Measurements from ENCODE around the gene CCDC60.

CCDC60 gene

GRCh38 chr12:119406811-119407210 lies 72.3 kb downstream of the CCDC60 start:
- no peaks in the 10 kb centered on the region for H3K27me3 ChIP-seq (ENCODE audit: insufficient read depth, low read depth, severe bottlenecking)
- no peak for TF ChIP-seq CTCF (IDR thresholded peaks at IDR 0.05; ENCODE audit: low read depth, low read length)

GRCh38 chr12:119409043-119409442 lies 74.5 kb downstream of the CCDC60 start:
- Histone ChIP-seq H3K9me3 (ENCODE audit: severe bottlenecking) (no peaks in the 10 kb centered on the region), H3K27ac (no peak overlapping the region), H3K27me3 (ENCODE audit: insufficient read depth, low read depth, severe bottlenecking) (no peaks in the 10 kb centered on the region), H3K36me3 (no peaks in the 10 kb centered on the region), H3K4me3 (ENCODE audit: low read depth, low read length) (no peak overlapping the region)
- DNase-seq: no peak
- no peak for TF ChIP-seq CTCF (IDR thresholded peaks at IDR 0.05; ENCODE audit: low read depth, low read length)

More at GRCh38 chr12:119406811-119407210, 72.3 kb downstream of the CCDC60 start:
- no peak for DNase-seq
- Histone ChIP-seq H3K9me3 (ENCODE audit: severe bottlenecking) (no peaks in the 10 kb centered on the region), H3K36me3 (no peaks in the 10 kb centered on the region), H3K4me3 (ENCODE audit: low read depth, low read length) (no peak overlapping the region), H3K27ac (no peak overlapping the region)

GRCh38 chr12:119410396-119410795 lies 75.9 kb downstream of the CCDC60 start:
- H3K27ac ChIP-seq: no peak overlapping the region
- H3K36me3 ChIP-seq: no peaks in the 10 kb centered on the region
- H3K4me3 ChIP-seq (ENCODE audit: low read depth, low read length): no peak overlapping the region
- TF ChIP-seq CTCF (IDR thresholded peaks at IDR 0.05; ENCODE audit: low read depth, low read length): no peak
- H3K27me3 ChIP-seq (ENCODE audit: insufficient read depth, low read depth, severe bottlenecking): no peaks in the 10 kb centered on the region
- no peaks in the 10 kb centered on the region for H3K9me3 ChIP-seq (ENCODE audit: severe bottlenecking)
- DNase-seq: no peak

- Histone ChIP-seq H3K27me3 (ENCODE audit: insufficient read depth, low read depth, severe bottlenecking) (no peaks in the 10 kb centered on the region), H3K27ac (no peak overlapping the region), H3K36me3 (no peaks in the 10 kb centered on the region), H3K4me3 (ENCODE audit: low read depth, low read length) (no peak overlapping the region), H3K9me3 (ENCODE audit: severe bottlenecking) (no peaks in the 10 kb centered on the region)
- TF ChIP-seq CTCF (IDR thresholded peaks at IDR 0.05; ENCODE audit: low read depth, low read length): no peak
- no peak for DNase-seq
Measured at GRCh38 chr12:119412306-119412705, 77.8 kb downstream of the CCDC60 start.

- DNase-seq: peak; percentile 84
- H3K4me3 ChIP-seq (ENCODE audit: low read depth, low read length): no peak overlapping the region
- peak overlapping the region; percentile 50 for H3K27ac ChIP-seq
- peak; percentile 85 for TF ChIP-seq CTCF (IDR thresholded peaks at IDR 0.05; ENCODE audit: low read depth, low read length)
- no peaks in the 10 kb centered on the region for H3K27me3 ChIP-seq (ENCODE audit: insufficient read depth, low read depth, severe bottlenecking)
- no peaks in the 10 kb centered on the region for H3K9me3 ChIP-seq (ENCODE audit: severe bottlenecking)
- H3K36me3 ChIP-seq: no peaks in the 10 kb centered on the region
Measured at GRCh38 chr12:119412811-119413794, 78.6 kb downstream of the CCDC60 start.

All from WERI-Rb-1 (cell line).